ENCODE data around the gene RB1. TPM values are rescaled to one million over a fixed set of nuclear protein-coding genes. Genes with fewer than 3 reads are reported as not detected.

RB1 gene
- total RNA-seq, 1 experiment from 2014 or later: 36.7 TPM

DNA sequence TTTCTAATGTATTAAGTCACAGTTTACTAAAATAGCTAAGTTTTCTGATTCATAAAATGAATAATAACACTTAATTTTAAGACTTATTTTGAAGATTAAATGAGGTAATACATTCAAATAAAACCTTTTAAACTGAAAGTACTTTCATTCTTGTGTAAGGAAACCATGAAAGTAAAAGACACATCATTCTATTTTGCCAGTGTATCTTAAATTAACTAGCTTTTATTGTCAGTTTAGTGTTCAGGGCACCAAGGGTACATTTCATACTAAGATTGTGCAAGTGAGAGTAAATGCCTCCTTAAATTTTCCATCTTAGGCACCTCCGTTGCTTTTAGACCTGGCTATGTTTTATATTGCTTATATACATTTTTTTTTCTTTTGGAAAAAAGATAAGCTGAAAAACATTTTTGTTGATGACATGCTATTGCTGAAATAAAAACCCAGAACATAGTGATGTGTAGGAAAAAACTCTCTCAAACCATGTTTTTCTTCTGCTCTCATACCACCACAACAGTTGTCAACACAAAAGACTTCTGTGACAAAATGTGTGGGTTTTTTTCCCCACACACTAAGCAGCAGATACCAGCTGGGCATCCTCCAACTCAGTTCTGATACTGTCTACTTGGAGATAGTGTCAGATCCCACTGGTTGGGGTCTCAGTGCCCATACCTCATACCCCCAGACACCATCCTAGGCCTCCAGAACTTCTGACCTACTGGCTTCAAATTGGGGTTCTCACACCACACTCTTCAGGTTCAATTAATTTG, 140.1 kb downstream of the RB1 start:
- Histone ChIP-seq H4K20me1 (ENCODE audit: insufficient read depth) (no peaks in the 10 kb centered on the region), H3K4me1 (ENCODE audit: control insufficient read depth in 1 of 2, insufficient read depth in 2 of 2, low read length in 2 of 2) (peaks cover 0 to 5% of the 10 kb centered on the region in 2 experiments; a peak in 2 of 4 replicates), H2AFZ (ENCODE audit: low read depth, low read length, poor library complexity, severe bottlenecking) (no peak overlapping the region), H3K27ac (ENCODE audit: low read depth, low read length) (no peak overlapping the region), H3K9me3 (ENCODE audit: control insufficient read depth in 1 of 2, insufficient read depth in 1 of 2, low read depth in 1 of 2, low read length in 2 of 2) (no peaks in the 10 kb centered on the region), H3K4me3 (replicated peaks in 1 of 2; ENCODE audit: low read depth in 1 of 2, low read length in 2 of 2) (no peak overlapping the region), H3K36me3 (ENCODE audit: control insufficient read depth in 1 of 2, insufficient read depth in 2 of 2, low read length in 2 of 2) (no peaks in the 10 kb centered on the region), H3K79me2 (ENCODE audit: insufficient read depth, low read length) (no peaks in the 10 kb centered on the region), H3K27me3 (ENCODE audit: insufficient read depth, low read length) (no peaks in the 10 kb centered on the region), H3K4me2 (ENCODE audit: low read length) (no peak overlapping the region), H3K9me2 (ENCODE audit: insufficient read depth) (no peaks in the 10 kb centered on the region), H3K9ac (ENCODE audit: low read length) (no peak overlapping the region)
- intact Hi-C loops (cut with micrococcal nuclease): no loop called here
- no peak for TF ChIP-seq TCF7L2 (IDR thresholded peaks at IDR 0.05; ENCODE audit: borderline replicate concordance, extremely low read depth, insufficient read depth, insufficient read length)
- no peak for TF ChIP-seq FOSL1 (IDR thresholded peaks at IDR 0.05; ENCODE audit: low read depth)
- ChIA-PET POLR2A (no interaction called here), RAD21 (ENCODE audit: low non-redundant PET in 1 of 2, low total read pairs in 2 of 2, uncharacterized antibody in 2 of 2, unreplicated experiment in 2 of 2) (no interaction called here), CTCF (no interaction called here)
- BruUV-seq (replicated peaks): no TSS peak
- ATAC-seq (no peak), DNase-seq (ENCODE audit: low read depth, low spot score) (no peak)

DNA sequence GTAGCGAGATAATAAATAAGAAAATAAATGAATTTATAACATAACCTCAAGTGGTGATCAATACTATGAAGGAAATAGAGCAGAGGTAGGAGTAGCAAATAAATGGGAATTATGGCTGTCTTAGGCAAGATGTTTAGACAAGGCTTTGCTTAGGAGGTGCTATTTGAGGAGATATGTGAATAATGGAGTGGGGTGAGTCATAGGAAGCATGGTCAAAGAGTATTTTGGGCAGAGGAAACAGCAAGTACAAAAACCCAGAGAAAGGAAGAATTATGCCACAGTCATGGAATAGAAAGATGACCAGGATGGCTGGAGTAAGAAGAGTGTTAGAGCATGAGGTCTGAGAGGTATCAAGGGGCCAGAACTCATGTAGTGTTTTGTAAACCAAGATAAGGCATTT, 142.9 kb downstream of the RB1 start:
- RAD21 ChIA-PET (ENCODE audit: low non-redundant PET in 1 of 2, low total read pairs in 2 of 2, uncharacterized antibody in 2 of 2, unreplicated experiment in 2 of 2): no interaction called here
- no peaks in the 10 kb centered on the region; the same call in 1 of the 2 replicates for H3K79me2 ChIP-seq (ENCODE audit: insufficient read depth, low read length)

More for the DNA sequence above, 142.9 kb downstream of the RB1 start:
- Histone ChIP-seq H3K27ac (ENCODE audit: low read depth, low read length) (no peak overlapping the region), H2AFZ (ENCODE audit: low read depth, low read length, poor library complexity, severe bottlenecking) (no peak overlapping the region), H3K4me3 (replicated peaks in 1 of 2; ENCODE audit: low read depth in 1 of 2, low read length in 2 of 2) (no peak overlapping the region), H3K9me3 (ENCODE audit: control insufficient read depth in 1 of 2, insufficient read depth in 1 of 2, low read depth in 1 of 2, low read length in 2 of 2) (no peaks in the 10 kb centered on the region), H3K9me2 (ENCODE audit: insufficient read depth) (no peaks in the 10 kb centered on the region), H3K4me1 (ENCODE audit: control insufficient read depth in 1 of 2, insufficient read depth in 2 of 2, low read length in 2 of 2) (peaks cover 0 to 5% of the 10 kb centered on the region in 2 experiments; a peak in 2 of 4 replicates), H3K27me3 (ENCODE audit: insufficient read depth, low read length) (no peaks in the 10 kb centered on the region), H3K36me3 (ENCODE audit: control insufficient read depth in 1 of 2, insufficient read depth in 2 of 2, low read length in 2 of 2) (no peaks in the 10 kb centered on the region), H3K4me2 (ENCODE audit: low read length) (no peak overlapping the region), H3K9ac (ENCODE audit: low read length) (no peak overlapping the region), H4K20me1 (ENCODE audit: insufficient read depth) (no peaks in the 10 kb centered on the region)
- TF ChIP-seq FOSL1 (IDR thresholded peaks at IDR 0.05; ENCODE audit: low read depth) (0 out of 2 replicates have a peak, but pooled peaks have one; percentile 8), ZNF274 (IDR thresholded peaks at IDR 0.05; ENCODE audit: low read depth, low read length) (no peak)
- intact Hi-C loops (cut with micrococcal nuclease): no loop called here
- ChIA-PET POLR2A (no interaction called here), CTCF (no interaction called here)
- no peak for DNase-seq (ENCODE audit: low read depth, low spot score)
- BruUV-seq (replicated peaks): no TSS peak
- ATAC-seq: no peak
